ENCODE results near the gene TP53.
A peak's percentile ranks its signal among the peaks of the same experiment; 100 is the strongest.

Gene TP53

GRCh38 chr17:7697828-7698588 lies 10.7 kb upstream of the TP53 start:
- Histone ChIP-seq H3K9me3 (ENCODE audit: control insufficient read depth, insufficient read depth, low read depth, low read length) (no peaks in the 10 kb centered on the region), H3K4me1 (ENCODE audit: control insufficient read depth, insufficient read depth, low read length) (no peaks in the 10 kb centered on the region), H3K27ac (ENCODE audit: extremely low read depth, low read depth, low read length) (no peak overlapping the region), H3K36me3 (ENCODE audit: control insufficient read depth in 2 of 2, insufficient read depth in 1 of 2, low read length in 2 of 2) (peaks cover 20 to 69% of the 10 kb centered on the region in 2 experiments; a peak in 2 of 3 replicates), H3K4me3 (ENCODE audit: low read depth, low read length) (no peak overlapping the region)
- POLR2A ChIA-PET, result no interaction called here
- CTCF ChIA-PET, result no interaction called here
- TF ChIP-seq ZNF548 (tag by site-specific recombination; IDR thresholded peaks at IDR 0.05) (no peak), ZNF146 (tag by site-specific recombination; IDR thresholded peaks at IDR 0.05) (peak; percentile 96), YY2 (tag by site-specific recombination; IDR thresholded peaks at IDR 0.05) (no peak), ZFP3 (tag by site-specific recombination; IDR thresholded peaks at IDR 0.05; ENCODE audit: low read depth) (no peak), ZSCAN30 (tag by site-specific recombination; IDR thresholded peaks at IDR 0.05) (no peak), ZNF121 (tag by site-specific recombination; IDR thresholded peaks at IDR 0.05) (peak; percentile 92)

- ChIA-PET POLR2A (no interaction called here), CTCF (interaction anchor here (0.6 kb wide), 1 partner anchor 366 kb away, joined by 3 read pairs; no protein-coding TSS in a partner anchor)
- Histone ChIP-seq H3K9me3 (ENCODE audit: control insufficient read depth, insufficient read depth, low read depth, low read length) (no peaks in the 10 kb centered on the region), H3K27ac (ENCODE audit: extremely low read depth, low read depth, low read length) (no peak overlapping the region), H3K4me3 (ENCODE audit: low read depth, low read length) (no peak overlapping the region), H3K4me1 (ENCODE audit: control insufficient read depth, insufficient read depth, low read length) (no peaks in the 10 kb centered on the region), H3K36me3 (ENCODE audit: control insufficient read depth in 2 of 2, insufficient read depth in 1 of 2, low read length in 2 of 2) (peaks cover 30 to 52% of the 10 kb centered on the region in 2 experiments; a peak in 2 of 3 replicates)
- TF ChIP-seq MEIS1 (CRISPR knock-in tag; IDR thresholded peaks at IDR 0.05; ENCODE audit: borderline replicate concordance), result no peak
- 0 out of 2 replicates have a peak, but pooled peaks have one; percentile 8 for TF ChIP-seq EGR2 (tag by site-specific recombination; IDR thresholded peaks at IDR 0.05; ENCODE audit: low read depth)
These were observed 8.3 kb upstream of the TP53 start for GRCh38 chr17:7695586-7695985.

- POLR2A ChIA-PET, result interaction anchor here (0.6 to 6.2 kb wide), 16 partner anchors 15 to 380 kb away, joined by 3 to 215 read pairs (median 18); partner anchors contain the start of genes ATP1B2, CD68, CNTROB and DNAH2
- Histone ChIP-seq H3K27ac (ENCODE audit: extremely low read depth, low read depth, low read length) (peak overlapping the region; percentile 75), H3K36me3 (ENCODE audit: control insufficient read depth in 2 of 2, insufficient read depth in 1 of 2, low read length in 2 of 2) (peaks cover 28% of the 10 kb centered on the region in 2 experiments; a peak in 2 of 3 replicates), H3K4me1 (ENCODE audit: control insufficient read depth, insufficient read depth, low read length) (peaks cover 13% of the 10 kb centered on the region), H3K9me3 (ENCODE audit: control insufficient read depth, insufficient read depth, low read depth, low read length) (no peaks in the 10 kb centered on the region), H3K4me3 (ENCODE audit: low read depth, low read length) (peak overlapping the region; percentile 47)
- no peak for TF ChIP-seq KLF1 (tag by site-specific recombination; IDR thresholded peaks at IDR 0.05)
- no peak for TF ChIP-seq ZNF555 (tag by site-specific recombination; conservative IDR thresholded peaks at IDR 0.05)
- TF ChIP-seq ZNF394 (tag by site-specific recombination; IDR thresholded peaks at IDR 0.05; ENCODE audit: borderline replicate concordance), result no peak
- peak; percentile 67; the same call in 1 of the 2 replicates for TF ChIP-seq ZNF76 (tag by site-specific recombination; IDR thresholded peaks at IDR 0.05; ENCODE audit: borderline replicate concordance, low read depth)
- no peak for TF ChIP-seq TCF7L2 (IDR thresholded peaks at IDR 0.05; ENCODE audit: borderline replicate concordance, low read depth, low read length)
- TF ChIP-seq ZNF121 (tag by site-specific recombination; IDR thresholded peaks at IDR 0.05), result peak; percentile 71
- TF ChIP-seq ZNF629 (tag by site-specific recombination; IDR thresholded peaks at IDR 0.05), result no peak
- no peak for TF ChIP-seq ZNF26 (tag by site-specific recombination; IDR thresholded peaks at IDR 0.05)
- no peak for TF ChIP-seq REST (tag by site-specific recombination; IDR thresholded peaks at IDR 0.05)
- CTCF ChIA-PET, result interaction anchor here (0.7 to 9.3 kb wide), 27 partner anchors 9 to 1905 kb away, joined by 3 to 207 read pairs (median 8); partner anchors contain the start of genes ATP1B2, CD68, DNAH2 and EFNB3
These were observed 1.6 kb upstream of the TP53 start for GRCh38 chr17:7688808-7689316.
